BE2C (cell line): ENCODE results near the gene ALPP.

Experiments used
- DNase-seq: peaks from one replicate; pipeline ENCODE4 v3.0.0-alpha.2; 2020
- H3K27me3 ChIP-seq: fragments of 250-450 bp; sonication (Bioruptor Pico); 2 replicates; pipeline ENCODE4 v1.5.1; 2020; ENCODE audit warnings: mild to moderate bottlenecking
- H3K36me3 ChIP-seq: fragments of 250-450 bp; sonication (Bioruptor Pico); 2 replicates; pipeline ENCODE4 v1.5.1; 2020; ENCODE audit warnings: mild to moderate bottlenecking
- H3K4me1 ChIP-seq: fragments of 250-450 bp; sonication (Bioruptor Pico); 2 replicates; pipeline ENCODE4 v1.5.1; 2020
- H3K4me3 ChIP-seq: 2 replicates; pipeline ENCODE4 v1.5.1; 2011; ENCODE audit warnings: low read depth, low read length
- H3K9me3 ChIP-seq: fragments of 250-450 bp; sonication (Bioruptor Pico); 2 replicates; pipeline ENCODE4 v1.5.1; 2020
- TF ChIP-seq, protein P1 (sequence below): IDR thresholded peaks from 2 replicates; pipeline ENCODE4 v1.5.1; 2012; ENCODE audit warnings: mild to moderate bottlenecking, low read depth, low read length

ALPP gene

DNA sequence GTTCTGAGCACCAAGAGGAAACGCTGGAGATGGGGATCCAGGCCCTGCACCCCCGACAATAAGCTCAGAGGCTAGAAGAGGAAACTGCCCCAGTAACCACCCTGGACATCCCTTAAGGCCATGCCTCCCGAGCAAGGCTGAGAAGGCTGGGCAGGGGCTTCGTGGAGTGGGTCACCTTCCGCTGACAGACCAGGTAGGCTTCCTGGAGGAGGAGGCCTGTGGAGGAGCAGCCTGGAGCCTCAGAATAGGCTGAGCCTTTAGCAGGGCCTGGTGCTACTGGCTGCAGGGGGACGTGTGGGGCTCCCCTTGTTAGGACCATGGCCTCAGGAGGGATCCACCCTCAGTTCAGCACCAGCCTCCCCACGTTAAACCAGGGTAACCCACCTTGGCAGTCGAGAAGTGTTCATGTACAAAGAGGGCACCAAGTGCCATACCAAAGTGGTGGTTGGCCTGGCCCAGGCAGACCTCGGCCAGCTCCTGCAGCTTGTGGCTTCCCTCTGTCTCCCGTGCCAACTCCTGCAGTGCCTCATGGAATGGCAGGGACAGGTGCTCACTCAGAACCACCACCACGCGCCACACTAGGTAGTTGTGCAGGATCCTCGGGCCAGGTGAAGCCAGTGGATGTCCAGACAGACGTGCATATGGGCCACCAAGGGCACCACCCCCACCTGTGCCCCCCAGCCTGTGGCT, 28.5 kb upstream of the ALPP start:
- Histone ChIP-seq H3K27me3 (peaks cover 52% of the 10 kb centered on the region), H3K9me3 (no peaks in the 10 kb centered on the region), H3K4me3 (no peak overlapping the region), H3K4me1 (no peaks in the 10 kb centered on the region), H3K36me3 (no peaks in the 10 kb centered on the region)
- TF ChIP-seq, protein P1, sequence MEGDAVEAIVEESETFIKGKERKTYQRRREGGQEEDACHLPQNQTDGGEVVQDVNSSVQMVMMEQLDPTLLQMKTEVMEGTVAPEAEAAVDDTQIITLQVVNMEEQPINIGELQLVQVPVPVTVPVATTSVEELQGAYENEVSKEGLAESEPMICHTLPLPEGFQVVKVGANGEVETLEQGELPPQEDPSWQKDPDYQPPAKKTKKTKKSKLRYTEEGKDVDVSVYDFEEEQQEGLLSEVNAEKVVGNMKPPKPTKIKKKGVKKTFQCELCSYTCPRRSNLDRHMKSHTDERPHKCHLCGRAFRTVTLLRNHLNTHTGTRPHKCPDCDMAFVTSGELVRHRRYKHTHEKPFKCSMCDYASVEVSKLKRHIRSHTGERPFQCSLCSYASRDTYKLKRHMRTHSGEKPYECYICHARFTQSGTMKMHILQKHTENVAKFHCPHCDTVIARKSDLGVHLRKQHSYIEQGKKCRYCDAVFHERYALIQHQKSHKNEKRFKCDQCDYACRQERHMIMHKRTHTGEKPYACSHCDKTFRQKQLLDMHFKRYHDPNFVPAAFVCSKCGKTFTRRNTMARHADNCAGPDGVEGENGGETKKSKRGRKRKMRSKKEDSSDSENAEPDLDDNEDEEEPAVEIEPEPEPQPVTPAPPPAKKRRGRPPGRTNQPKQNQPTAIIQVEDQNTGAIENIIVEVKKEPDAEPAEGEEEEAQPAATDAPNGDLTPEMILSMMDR = no peak
- no peak for DNase-seq

DNA sequence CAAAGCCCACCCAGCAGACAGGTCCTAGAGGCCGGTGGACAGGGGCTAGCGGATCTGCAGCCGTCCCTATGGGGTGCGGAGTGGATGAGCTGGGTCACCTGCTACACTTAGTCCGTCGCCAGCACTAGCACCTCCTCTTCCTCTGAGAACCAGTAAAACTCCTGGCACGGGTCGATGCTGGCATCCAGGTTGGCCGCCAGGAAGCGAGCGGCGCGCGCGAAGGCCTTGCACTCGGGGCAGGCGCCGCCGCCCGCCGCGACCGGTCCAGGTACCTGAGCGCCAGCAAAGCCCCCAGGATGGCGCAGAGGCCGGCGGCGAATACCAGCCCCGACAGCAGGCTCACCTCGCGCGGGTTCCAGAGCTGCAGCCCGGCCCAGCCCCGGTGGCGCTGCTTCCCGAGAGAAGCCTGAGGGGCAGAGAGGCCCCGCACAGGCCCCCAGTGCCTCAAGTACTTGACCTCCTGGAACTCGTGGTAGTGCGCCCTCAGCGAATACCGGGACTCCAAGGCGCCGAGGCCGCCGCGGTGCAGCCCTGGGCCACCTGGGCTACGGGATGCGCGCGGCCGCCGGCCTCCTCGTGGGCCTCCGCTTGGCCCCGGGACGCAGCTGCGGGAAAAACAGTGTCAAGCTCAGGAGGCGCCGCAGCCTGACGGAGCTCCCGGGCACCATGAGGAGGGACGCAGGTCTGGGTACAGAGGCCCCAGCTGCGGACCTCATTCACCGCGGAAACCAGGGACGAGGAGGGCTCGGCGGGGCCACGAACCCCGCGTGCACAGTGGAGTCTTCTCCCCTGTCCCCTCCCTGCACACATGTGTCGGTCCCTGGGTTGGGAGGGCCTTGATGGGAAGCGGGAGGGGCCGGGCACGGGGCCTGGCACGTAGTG, 27.5 kb upstream of the ALPP start:
- TF ChIP-seq, protein P1 = no peak
- Histone ChIP-seq H3K4me1 (no peaks in the 10 kb centered on the region), H3K4me3 (no peak overlapping the region), H3K27me3 (peaks cover 56% of the 10 kb centered on the region), H3K36me3 (no peaks in the 10 kb centered on the region), H3K9me3 (no peaks in the 10 kb centered on the region)
- DNase-seq = no peak

DNA sequence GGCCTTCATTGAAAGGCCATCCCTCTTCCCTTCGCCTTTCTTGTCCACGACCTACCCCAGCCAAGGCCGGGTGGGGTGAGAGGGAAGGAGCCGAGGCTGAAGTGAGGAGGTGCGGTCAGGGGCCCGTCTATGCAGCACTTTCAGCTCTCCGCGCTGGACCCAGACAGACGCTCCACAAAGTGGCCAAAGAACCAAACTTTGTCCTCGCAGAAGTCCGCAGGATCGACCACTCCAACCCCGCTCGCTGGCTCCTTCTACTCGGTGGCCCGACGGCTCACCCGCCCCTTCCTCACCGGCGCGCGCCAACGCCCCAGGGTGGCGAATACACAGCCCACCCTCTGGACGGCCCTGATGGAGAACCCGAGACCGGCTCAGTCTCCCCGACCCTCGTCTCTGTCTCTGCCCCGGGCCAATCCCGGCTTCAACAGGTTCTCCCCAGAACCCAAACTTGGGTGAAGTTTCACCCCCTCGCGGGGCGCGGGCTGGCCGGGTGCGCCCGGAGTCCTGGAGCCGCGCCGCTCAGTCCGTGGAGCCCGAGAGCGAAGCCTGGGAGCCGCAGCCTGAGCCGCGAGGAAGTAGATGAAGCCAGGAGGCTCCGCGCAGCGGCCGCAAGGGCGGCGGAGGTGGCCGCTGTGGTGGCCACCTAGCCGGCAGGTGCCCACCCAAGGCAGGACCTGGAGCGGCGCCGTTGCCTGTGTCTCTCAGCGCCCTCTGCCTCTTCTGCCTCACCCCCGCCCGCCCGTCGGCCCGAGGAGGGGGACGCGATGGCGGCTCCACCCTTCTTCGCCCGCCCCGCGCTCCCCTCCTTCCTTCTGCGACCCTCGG, 26.7 kb upstream of the ALPP start:
- H3K36me3 ChIP-seq = no peaks in the 10 kb centered on the region
- no peaks in the 10 kb centered on the region for H3K4me1 ChIP-seq
- no peak overlapping the region for H3K4me3 ChIP-seq
- no peaks in the 10 kb centered on the region for H3K9me3 ChIP-seq
- no peak for DNase-seq
- TF ChIP-seq, protein P1 = no peak
- peaks cover 60% of the 10 kb centered on the region for H3K27me3 ChIP-seq

DNA sequence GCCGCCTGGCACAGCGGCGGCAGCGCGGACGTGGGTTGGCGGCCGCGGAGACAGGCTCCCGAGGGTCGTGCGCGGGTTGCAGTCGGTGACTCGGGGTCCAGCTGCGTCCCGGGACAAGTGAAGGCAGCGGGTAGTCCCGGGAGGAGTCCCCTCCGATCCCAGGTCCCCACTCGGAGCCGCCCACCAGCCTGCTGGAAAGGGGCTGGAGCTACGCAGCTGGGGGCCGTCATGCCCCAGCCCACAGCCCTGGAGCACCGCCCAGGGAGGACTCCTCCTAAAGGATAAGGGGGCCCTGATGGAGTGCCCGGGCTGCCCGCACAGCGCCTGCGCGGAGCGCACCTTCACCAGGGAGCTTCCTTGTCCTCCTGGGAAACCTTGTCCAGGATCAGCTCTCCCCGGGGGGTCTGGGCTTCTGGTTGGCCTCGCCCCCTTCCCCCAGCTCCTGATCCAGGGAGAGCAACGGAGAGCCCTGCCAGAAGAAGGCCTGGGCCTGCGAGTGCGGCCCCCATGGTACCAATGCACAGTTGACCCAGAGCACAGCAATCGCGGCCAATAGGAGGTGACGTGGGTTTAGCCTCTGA, 25.9 kb upstream of the ALPP start:
- peaks cover 60% of the 10 kb centered on the region for H3K27me3 ChIP-seq
- H3K4me1 ChIP-seq = no peaks in the 10 kb centered on the region
- TF ChIP-seq, protein P1 = no peak
- no peaks in the 10 kb centered on the region for H3K9me3 ChIP-seq
- no peak overlapping the region for H3K4me3 ChIP-seq
- DNase-seq = no peak
- no peaks in the 10 kb centered on the region for H3K36me3 ChIP-seq

DNA sequence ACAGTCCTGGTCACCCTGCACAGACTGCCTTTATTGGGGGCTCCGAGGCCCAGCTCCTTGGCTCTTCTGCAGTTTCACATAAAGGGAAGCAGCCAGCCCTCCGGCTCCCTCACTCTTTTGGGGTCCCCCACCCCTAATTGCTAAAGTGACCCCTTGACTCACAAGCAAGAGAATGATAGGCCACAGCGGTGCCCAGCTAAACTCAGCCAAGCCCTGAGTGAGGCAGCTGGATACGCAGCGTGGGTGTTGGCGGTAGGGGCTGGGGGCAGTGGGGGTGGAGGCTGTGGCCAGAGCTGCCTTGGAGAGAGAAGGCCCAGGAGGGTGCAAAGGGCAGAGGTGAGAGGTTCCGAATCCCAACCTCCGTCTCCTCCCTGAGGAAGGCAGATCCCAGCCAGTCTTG, 25.5 kb upstream of the ALPP start:
- no peak for DNase-seq
- no peak overlapping the region for H3K4me3 ChIP-seq
- TF ChIP-seq, protein P1 = no peak
- no peaks in the 10 kb centered on the region for H3K36me3 ChIP-seq
- no peaks in the 10 kb centered on the region for H3K9me3 ChIP-seq
- peaks cover 60% of the 10 kb centered on the region for H3K27me3 ChIP-seq
- no peaks in the 10 kb centered on the region for H3K4me1 ChIP-seq
